PFSK-1 (cell line): ENCODE results near the gene SAMD13.

Experiments
- FOXP2 ChIP-seq: optimal IDR thresholded peaks from 2 replicates; pipeline ENCODE3; 2011; ENCODE audit warnings: borderline replicate concordance, control low read depth, inconsistent platforms; ENCODE audit not compliant: insufficient read depth; ENCODE audit errors: extremely low read length, extremely low read depth
- POLR2AphosphoS5 ChIP-seq: IDR thresholded peaks from 2 replicates; pipeline ENCODE4 v1.6.1; 2012; ENCODE audit warnings: low read depth, mild to moderate bottlenecking, control low read depth, low read length, moderate library complexity
- TAF1 ChIP-seq: IDR thresholded peaks from 2 replicates; pipeline ENCODE4 v1.6.1; 2012; ENCODE audit warnings: low read length, control low read depth, borderline replicate concordance; ENCODE audit not compliant: insufficient read depth

GRCh38 chr1:84374991-84375696 lies 73.6 kb downstream of the SAMD13 start:
- TF ChIP-seq POLR2AphosphoS5 = no peak
- no peak for TF ChIP-seq TAF1
- no peak for TF ChIP-seq FOXP2
